Measurements from ENCODE around the gene MARK3. TPM values are rescaled to one million over a fixed set of nuclear protein-coding genes. Genes with fewer than 3 reads are reported as not detected.

The MARK3 gene
- polyA plus RNA-seq, 1 donor (not counting 4 experiments of a cell fraction or from before 2014, with no cell fraction given): 133 TPM

GRCh38 chr14:103380719-103381377 lies 4.4 kb upstream of the MARK3 start:
- Histone ChIP-seq H3K27me3 (ENCODE audit: control insufficient read depth, extremely low read depth, insufficient read depth, low read length) (no peaks in the 10 kb centered on the region), H2AFZ (ENCODE audit: control insufficient read depth, low read length) (no peak overlapping the region), H4K20me1 (ENCODE audit: control insufficient read depth, extremely low read depth, insufficient read depth, low read length) (no peaks in the 10 kb centered on the region), H3K4me3 (ENCODE audit: control insufficient read depth in 2 of 3, extremely low read depth in 1 of 3, insufficient read depth in 2 of 3, low read depth in 1 of 3, low read length in 3 of 3) (no peak overlapping the region), H3K4me1 (ENCODE audit: control insufficient read depth, extremely low read depth, insufficient read depth, low read length) (peaks cover 17% of the 10 kb centered on the region), H3K9me3 (ENCODE audit: control insufficient read depth, low read depth, low read length) (no peaks in the 10 kb centered on the region), H3K9me1 (ENCODE audit: control insufficient read depth, extremely low read depth, insufficient read depth, low read length) (peaks cover 2% of the 10 kb centered on the region), H3K9ac (ENCODE audit: control insufficient read depth, extremely low read depth, insufficient read depth, low read length) (no peak overlapping the region), H3K79me2 (ENCODE audit: control insufficient read depth, insufficient read depth, low read length) (peaks cover 16% of the 10 kb centered on the region), H3K36me3 (ENCODE audit: control insufficient read depth in 2 of 2, extremely low read depth in 1 of 2, insufficient read depth in 2 of 2, low read length in 2 of 2) (no peaks in the 10 kb centered on the region), H3K4me2 (ENCODE audit: control insufficient read depth, extremely low read depth, insufficient read depth, low read depth, low read length) (no peak overlapping the region), H3K27ac (ENCODE audit: control insufficient read depth, insufficient read depth, low read length) (no peak overlapping the region)
- dilution Hi-C loops (cut with MboI; ENCODE audit: extremely low pct_ligation_motif_present, low sequenced_read_pairs): no loop called here
- DNase-seq (ENCODE audit: low read depth, low spot score): no peak
- FAIRE-seq: no peak
- TF ChIP-seq EZH2 (IDR thresholded peaks at IDR 0.05; ENCODE audit: low read length) (no peak), CTCF (optimal IDR thresholded peaks at IDR 0.05 in 1 of 3, IDR thresholded peaks at IDR 0.05 in 1 of 3, conservative IDR thresholded peaks at IDR 0.05 in 1 of 3; ENCODE audit: extremely low read depth in 1 of 3, insufficient read depth in 2 of 3, low read length in 3 of 3) (no peak)

GRCh38 chr14:103382376-103382775 lies 2.8 kb upstream of the MARK3 start:
- Histone ChIP-seq H3K27me3 (ENCODE audit: control insufficient read depth, extremely low read depth, insufficient read depth, low read length) (no peaks in the 10 kb centered on the region), H3K9ac (ENCODE audit: control insufficient read depth, extremely low read depth, insufficient read depth, low read length) (no peak overlapping the region), H3K79me2 (ENCODE audit: control insufficient read depth, insufficient read depth, low read length) (peaks cover 31% of the 10 kb centered on the region), H3K36me3 (ENCODE audit: control insufficient read depth in 2 of 2, extremely low read depth in 1 of 2, insufficient read depth in 2 of 2, low read length in 2 of 2) (peaks cover 0 to 1% of the 10 kb centered on the region in 2 experiments), H3K4me1 (ENCODE audit: control insufficient read depth, extremely low read depth, insufficient read depth, low read length) (peaks cover 17% of the 10 kb centered on the region), H3K4me3 (ENCODE audit: control insufficient read depth in 2 of 3, extremely low read depth in 1 of 3, insufficient read depth in 2 of 3, low read depth in 1 of 3, low read length in 3 of 3) (no peak overlapping the region), H3K27ac (ENCODE audit: control insufficient read depth, insufficient read depth, low read length) (peak overlapping the region; percentile 39), H3K9me3 (ENCODE audit: control insufficient read depth, low read depth, low read length) (no peaks in the 10 kb centered on the region), H3K4me2 (ENCODE audit: control insufficient read depth, extremely low read depth, insufficient read depth, low read depth, low read length) (peak overlapping the region; percentile 46), H4K20me1 (ENCODE audit: control insufficient read depth, extremely low read depth, insufficient read depth, low read length) (no peaks in the 10 kb centered on the region), H3K9me1 (ENCODE audit: control insufficient read depth, extremely low read depth, insufficient read depth, low read length) (peaks cover 2% of the 10 kb centered on the region), H2AFZ (ENCODE audit: control insufficient read depth, low read length) (peak overlapping the region; percentile 44)
- dilution Hi-C loops (cut with MboI; ENCODE audit: extremely low pct_ligation_motif_present, low sequenced_read_pairs): no loop called here
- TF ChIP-seq EZH2 (IDR thresholded peaks at IDR 0.05; ENCODE audit: low read length) (no peak), CTCF (optimal IDR thresholded peaks at IDR 0.05 in 1 of 3, IDR thresholded peaks at IDR 0.05 in 1 of 3, conservative IDR thresholded peaks at IDR 0.05 in 1 of 3; ENCODE audit: extremely low read depth in 1 of 3, insufficient read depth in 2 of 3, low read length in 3 of 3) (no peak)
- FAIRE-seq: peak; percentile 61
- peak; percentile 64 for DNase-seq (ENCODE audit: low read depth, low spot score)
